Hepatocyte (in vitro differentiated cells): ENCODE results near the gene NCBP3.

Experiments
- EZH2 ChIP-seq: fragments of 200-600 bp; sonication (generic); IDR thresholded peaks from 2 replicates; pipeline ENCODE4 v1.6.1; 2016; ENCODE audit warnings: antibody characterized with exemption, mild to moderate bottlenecking, borderline replicate concordance
- EZH2phosphoT487 ChIP-seq: fragments of 200-600 bp; sonication (generic); IDR thresholded peaks from one replicate; pipeline ENCODE4 v1.6.1; 2018; ENCODE audit warnings: antibody characterized with exemption, mild to moderate bottlenecking, low read depth, moderate library complexity; ENCODE audit not compliant: unreplicated experiment, severe bottlenecking
- TF ChIP-seq, protein P1 (sequence below): fragments of 200-600 bp; sonication (generic); IDR thresholded peaks from 2 replicates; pipeline ENCODE4 v1.5.1; 2016; ENCODE audit warnings: antibody characterized with exemption, mild to moderate bottlenecking; ENCODE audit not compliant: poor library complexity

GRCh38 chr17:3867106-3867505 is 21.1 kb upstream of the NCBP3 start:
- TF ChIP-seq, protein P1, sequence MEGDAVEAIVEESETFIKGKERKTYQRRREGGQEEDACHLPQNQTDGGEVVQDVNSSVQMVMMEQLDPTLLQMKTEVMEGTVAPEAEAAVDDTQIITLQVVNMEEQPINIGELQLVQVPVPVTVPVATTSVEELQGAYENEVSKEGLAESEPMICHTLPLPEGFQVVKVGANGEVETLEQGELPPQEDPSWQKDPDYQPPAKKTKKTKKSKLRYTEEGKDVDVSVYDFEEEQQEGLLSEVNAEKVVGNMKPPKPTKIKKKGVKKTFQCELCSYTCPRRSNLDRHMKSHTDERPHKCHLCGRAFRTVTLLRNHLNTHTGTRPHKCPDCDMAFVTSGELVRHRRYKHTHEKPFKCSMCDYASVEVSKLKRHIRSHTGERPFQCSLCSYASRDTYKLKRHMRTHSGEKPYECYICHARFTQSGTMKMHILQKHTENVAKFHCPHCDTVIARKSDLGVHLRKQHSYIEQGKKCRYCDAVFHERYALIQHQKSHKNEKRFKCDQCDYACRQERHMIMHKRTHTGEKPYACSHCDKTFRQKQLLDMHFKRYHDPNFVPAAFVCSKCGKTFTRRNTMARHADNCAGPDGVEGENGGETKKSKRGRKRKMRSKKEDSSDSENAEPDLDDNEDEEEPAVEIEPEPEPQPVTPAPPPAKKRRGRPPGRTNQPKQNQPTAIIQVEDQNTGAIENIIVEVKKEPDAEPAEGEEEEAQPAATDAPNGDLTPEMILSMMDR = no peak
- no peak for TF ChIP-seq EZH2
- TF ChIP-seq EZH2phosphoT487 = no peak
